Measurements from ENCODE around the gene LMO1.

Gene LMO1

GRCh38 chr11:8242499-8243280, 21.0 kb downstream of the LMO1 start:
- no peak for DNase-seq

- DNase-seq = no peak
These were observed 21.6 kb downstream of the LMO1 start for GRCh38 chr11:8242118-8242475.

- DNase-seq = no peak
These were observed 22.1 kb downstream of the LMO1 start for GRCh38 chr11:8241373-8242117.

- DNase-seq = no peak
These were observed 24.0 kb downstream of the LMO1 start for GRCh38 chr11:8239536-8240228.

- DNase-seq = no peak
These were observed 24.6 kb downstream of the LMO1 start for GRCh38 chr11:8239040-8239439.

GRCh38 chr11:8237453-8237852, 26.2 kb downstream of the LMO1 start:
- DNase-seq = no peak

- no peak for DNase-seq
These were observed 27.8 kb downstream of the LMO1 start for GRCh38 chr11:8235925-8236324.

GRCh38 chr11:8234910-8235309, 28.8 kb downstream of the LMO1 start:
- DNase-seq = no peak

- no peak for DNase-seq
These were observed 29.3 kb downstream of the LMO1 start for GRCh38 chr11:8234425-8234821.

- no peak for DNase-seq
These were observed 29.8 kb downstream of the LMO1 start for GRCh38 chr11:8233691-8234424.

- no peak for DNase-seq
These were observed 30.6 kb downstream of the LMO1 start for GRCh38 chr11:8232849-8233606.

- DNase-seq = no peak
These were observed 31.3 kb downstream of the LMO1 start for GRCh38 chr11:8232414-8232813.

- DNase-seq = no peak
These were observed 31.7 kb downstream of the LMO1 start for GRCh38 chr11:8231979-8232378.

GRCh38 chr11:8230921-8231847, 32.5 kb downstream of the LMO1 start:
- DNase-seq = no peak

GRCh38 chr11:8230178-8230859, 33.4 kb downstream of the LMO1 start:
- no peak for DNase-seq

- DNase-seq = peak; percentile 49
These were observed 34.1 kb downstream of the LMO1 start for GRCh38 chr11:8229299-8230177.

- DNase-seq = no peak
These were observed 35.4 kb downstream of the LMO1 start for GRCh38 chr11:8228231-8228630.

- DNase-seq = no peak
These were observed 36.2 kb downstream of the LMO1 start for GRCh38 chr11:8227156-8228152.
